HG03139 (cell line): ENCODE measurements around the gene SCN8A.
"Not testable (repeated sequence)": the region's sequence is repeated elsewhere in the genome, so short reads cannot be mapped to it uniquely, and the experiment has no call there.

ENCODE experiments used
- ATAC-seq: cut with Tn5 transposase; IDR thresholded peaks from one replicate; pipeline ENCODE4 v1.9.1; 2021; ENCODE audit not compliant: unreplicated experiment

SCN8A gene

GRCh38 chr12:51591016-51591901 lies at the start of gene SCN8A:
Gene SCN8A, plus strand, starts transcription at chr12:51591233. Its CDS starts 71,585 bp downstream, at chr12:51662818.
- peak; percentile 23 for ATAC-seq

GRCh38 chr12:51546097-51546496 lies 44.9 kb upstream of the SCN8A start:
- no peak for ATAC-seq

GRCh38 chr12:51547606-51548005 lies 43.4 kb upstream of the SCN8A start:
- ATAC-seq = no peak

GRCh38 chr12:51548241-51548640 lies 42.8 kb upstream of the SCN8A start:
- ATAC-seq = no peak

- ATAC-seq = no peak
These were observed 41.4 kb upstream of the SCN8A start for GRCh38 chr12:51549637-51550036.

- ATAC-seq = not testable (repeated sequence)
These were observed 22.6 kb upstream of the SCN8A start for GRCh38 chr12:51568271-51569032.

- no peak for ATAC-seq
These were observed 11.6 kb upstream of the SCN8A start for GRCh38 chr12:51579321-51579850.

- no peak for ATAC-seq
These were observed 2.0 kb upstream of the SCN8A start for GRCh38 chr12:51589060-51589459.

GRCh38 chr12:51589557-51590176 lies 1.4 kb upstream of the SCN8A start:
- no peak for ATAC-seq

GRCh38 chr12:51590347-51591015 lies 552 bp upstream of the SCN8A start:
- peak; percentile 77 for ATAC-seq

- no peak for ATAC-seq
These were observed 1.1 kb downstream of the SCN8A start for GRCh38 chr12:51592034-51592705.

- ATAC-seq = no peak
These were observed 2.0 kb downstream of the SCN8A start for GRCh38 chr12:51593021-51593420.

- no peak for ATAC-seq
These were observed 2.5 kb downstream of the SCN8A start for GRCh38 chr12:51593539-51593938.

GRCh38 chr12:51598156-51598555 lies 7.1 kb downstream of the SCN8A start:
- no peak for ATAC-seq

- no peak for ATAC-seq
These were observed 9.7 kb downstream of the SCN8A start for GRCh38 chr12:51600721-51601120.

GRCh38 chr12:51601241-51601640 lies 10.2 kb downstream of the SCN8A start:
- no peak for ATAC-seq

- ATAC-seq = not testable (repeated sequence)
These were observed 14.9 kb downstream of the SCN8A start for GRCh38 chr12:51605896-51606295.

GRCh38 chr12:51607197-51607596 lies 16.2 kb downstream of the SCN8A start:
- ATAC-seq = not testable (repeated sequence)

- no peak for ATAC-seq
These were observed 29.4 kb downstream of the SCN8A start for GRCh38 chr12:51620448-51620847.
